Measurements from ENCODE around the gene ZNF598.

The ZNF598 gene

GRCh38 chr16:1998852-1999801, 10.5 kb downstream of the ZNF598 start:
- no peak for TF ChIP-seq TAF1 (IDR thresholded peaks at IDR 0.05; ENCODE audit: low read depth)
- TF ChIP-seq RAD21 (IDR thresholded peaks at IDR 0.05; ENCODE audit: low read depth) = no peak
- TF ChIP-seq FOXM1 (IDR thresholded peaks at IDR 0.05; ENCODE audit: borderline replicate concordance, low read depth) = no peak
- no peak for TF ChIP-seq ZBTB7A (IDR thresholded peaks at IDR 0.05; ENCODE audit: low read depth)
- TF ChIP-seq TCF12 (IDR thresholded peaks at IDR 0.05; ENCODE audit: low read depth) = no peak
- no peak for TF ChIP-seq EP300 (IDR thresholded peaks at IDR 0.05; ENCODE audit: borderline replicate concordance)
- TF ChIP-seq EGR1 (IDR thresholded peaks at IDR 0.05) = no peak
- no peak for TF ChIP-seq NFIC (IDR thresholded peaks at IDR 0.05)
- no peak for TF ChIP-seq REST (IDR thresholded peaks at IDR 0.05; ENCODE audit: low read depth)
- TF ChIP-seq USF1 (IDR thresholded peaks at IDR 0.05) = no peak
- no peak for TF ChIP-seq TEAD4 (IDR thresholded peaks at IDR 0.05)
- TF ChIP-seq CREB1 (IDR thresholded peaks at IDR 0.05; ENCODE audit: low read depth) = no peak
- TF ChIP-seq YY1 (IDR thresholded peaks at IDR 0.05; ENCODE audit: low read depth) = no peak

- TF ChIP-seq TCF12 (IDR thresholded peaks at IDR 0.05; ENCODE audit: low read depth) (no peak), NFIC (IDR thresholded peaks at IDR 0.05) (no peak), CREB1 (IDR thresholded peaks at IDR 0.05; ENCODE audit: low read depth) (no peak), EP300 (IDR thresholded peaks at IDR 0.05; ENCODE audit: borderline replicate concordance) (no peak), ZBTB7A (IDR thresholded peaks at IDR 0.05; ENCODE audit: low read depth) (no peak), TEAD4 (IDR thresholded peaks at IDR 0.05) (no peak), EGR1 (IDR thresholded peaks at IDR 0.05) (no peak), USF1 (IDR thresholded peaks at IDR 0.05) (no peak), TAF1 (IDR thresholded peaks at IDR 0.05; ENCODE audit: low read depth) (no peak), MAX (IDR thresholded peaks at IDR 0.05) (no peak), YY1 (IDR thresholded peaks at IDR 0.05; ENCODE audit: low read depth) (no peak), RAD21 (IDR thresholded peaks at IDR 0.05; ENCODE audit: low read depth) (no peak), FOXM1 (IDR thresholded peaks at IDR 0.05; ENCODE audit: borderline replicate concordance, low read depth) (no peak), REST (IDR thresholded peaks at IDR 0.05; ENCODE audit: low read depth) (no peak), CEBPB (IDR thresholded peaks at IDR 0.05) (no peak)
These were observed 11.2 kb downstream of the ZNF598 start for GRCh38 chr16:1998360-1998835.

GRCh38 chr16:1997494-1998359, 11.9 kb downstream of the ZNF598 start:
- no peak for TF ChIP-seq NFIC (IDR thresholded peaks at IDR 0.05)
- TF ChIP-seq TCF12 (IDR thresholded peaks at IDR 0.05; ENCODE audit: low read depth) = no peak
- TF ChIP-seq CEBPB (IDR thresholded peaks at IDR 0.05) = no peak
- TF ChIP-seq RAD21 (IDR thresholded peaks at IDR 0.05; ENCODE audit: low read depth) = no peak
- no peak for TF ChIP-seq EGR1 (IDR thresholded peaks at IDR 0.05)
- TF ChIP-seq MAX (IDR thresholded peaks at IDR 0.05) = no peak
- no peak for TF ChIP-seq ZBTB7A (IDR thresholded peaks at IDR 0.05; ENCODE audit: low read depth)
- TF ChIP-seq EP300 (IDR thresholded peaks at IDR 0.05; ENCODE audit: borderline replicate concordance) = no peak
- no peak for TF ChIP-seq USF1 (IDR thresholded peaks at IDR 0.05)
- TF ChIP-seq FOXM1 (IDR thresholded peaks at IDR 0.05; ENCODE audit: borderline replicate concordance, low read depth) = no peak
- no peak for TF ChIP-seq TAF1 (IDR thresholded peaks at IDR 0.05; ENCODE audit: low read depth)
- TF ChIP-seq REST (IDR thresholded peaks at IDR 0.05; ENCODE audit: low read depth) = no peak
- no peak for TF ChIP-seq YY1 (IDR thresholded peaks at IDR 0.05; ENCODE audit: low read depth)
- TF ChIP-seq TEAD4 (IDR thresholded peaks at IDR 0.05) = no peak
- no peak for TF ChIP-seq CREB1 (IDR thresholded peaks at IDR 0.05; ENCODE audit: low read depth)
